Hippocampal formation (tissue), 2 donors: ENCODE results near the gene FNDC3A.
"Not testable (repeated sequence)": the region's sequence is repeated elsewhere in the genome, so short reads cannot be mapped to it uniquely, and the experiment has no call there.

Source experiments
- DNase-seq, 2 donors: peaks; one replicate each; lab custom pipeline; 2025; lab: John Stamatoyannopoulos, UW

The FNDC3A gene

GRCh38 chr13:48975101-48975855 lies 434 bp upstream of the FNDC3A start:
- peak in 1 of 2 donors; percentile 30 for DNase-seq

GRCh38 chr13:48976576-48977285 lies 1.0 kb downstream of the FNDC3A start:
- peak in 1 of 2 donors; percentile 46 for DNase-seq

- DNase-seq = no peak
Measured at GRCh38 chr13:48977286-48977625, 1.5 kb downstream of the FNDC3A start.

- no peak for DNase-seq
Measured at GRCh38 chr13:48977973-48978372, 2.3 kb downstream of the FNDC3A start.

GRCh38 chr13:48978942-48979601 lies 3.4 kb downstream of the FNDC3A start:
- no peak for DNase-seq

DNA sequence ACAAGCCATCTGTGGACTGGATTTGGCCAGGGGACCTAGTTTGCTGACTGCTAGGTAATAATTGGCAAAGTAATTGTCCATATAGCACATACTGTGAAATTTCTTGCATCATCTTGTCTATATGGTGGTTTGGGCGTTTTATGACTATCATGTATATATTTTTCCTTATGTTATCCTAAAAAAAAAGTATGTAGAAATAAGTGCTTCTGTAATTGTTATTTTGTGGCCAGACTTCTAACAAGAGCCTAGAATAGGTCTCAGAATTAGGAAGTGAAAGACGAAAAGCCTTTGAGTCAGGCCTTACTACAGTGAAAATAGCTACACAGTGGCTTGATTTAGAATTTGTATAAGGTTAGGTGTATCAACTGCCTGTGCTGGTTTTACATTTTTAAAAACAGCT lies 4.2 kb downstream of the FNDC3A start:
- DNase-seq = no peak

DNA sequence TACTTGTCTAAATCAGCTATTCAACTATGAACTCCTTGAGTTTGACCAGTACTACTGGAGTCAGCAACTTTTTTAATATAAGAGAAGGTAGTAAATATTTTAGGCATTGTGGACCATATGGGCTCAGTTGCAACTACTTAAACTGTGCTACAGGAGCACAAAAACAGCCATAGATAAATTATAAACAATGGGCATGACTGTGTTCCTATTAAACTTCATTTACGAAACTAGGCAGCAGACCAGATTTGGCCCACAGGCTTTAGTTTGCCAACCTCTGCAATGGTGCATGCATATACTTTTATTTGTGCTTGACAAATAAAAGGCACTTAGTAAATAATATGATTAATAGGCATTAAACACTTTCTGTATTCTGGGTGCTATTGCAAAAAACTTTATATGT lies 7.6 kb downstream of the FNDC3A start:
- DNase-seq = no peak

GRCh38 chr13:48985756-48986155 lies 10.0 kb downstream of the FNDC3A start:
- no peak for DNase-seq

DNA sequence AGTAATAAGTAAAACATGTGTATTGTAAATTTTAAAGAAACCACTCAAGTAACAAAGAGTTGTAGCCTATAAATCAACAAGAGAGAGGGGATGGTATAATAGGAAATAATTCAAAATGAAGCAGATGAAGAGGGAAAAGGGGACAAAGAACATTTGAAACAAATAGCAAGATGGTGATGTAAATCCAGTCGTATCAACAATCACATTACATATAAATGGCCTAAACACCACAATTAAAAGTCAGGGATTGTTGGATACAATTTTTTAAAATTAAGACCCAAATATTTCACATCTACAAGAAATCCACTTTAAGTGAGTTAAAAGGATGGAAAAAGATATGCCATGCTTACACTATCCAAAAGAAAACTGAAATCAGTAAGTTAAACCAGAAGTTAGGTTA lies 15.2 kb downstream of the FNDC3A start:
- no peak for DNase-seq

- DNase-seq = no peak
Measured at GRCh38 chr13:48993150-48993549, 17.4 kb downstream of the FNDC3A start.

- no peak for DNase-seq
Measured at GRCh38 chr13:48994706-48995105, 19.0 kb downstream of the FNDC3A start.

DNA sequence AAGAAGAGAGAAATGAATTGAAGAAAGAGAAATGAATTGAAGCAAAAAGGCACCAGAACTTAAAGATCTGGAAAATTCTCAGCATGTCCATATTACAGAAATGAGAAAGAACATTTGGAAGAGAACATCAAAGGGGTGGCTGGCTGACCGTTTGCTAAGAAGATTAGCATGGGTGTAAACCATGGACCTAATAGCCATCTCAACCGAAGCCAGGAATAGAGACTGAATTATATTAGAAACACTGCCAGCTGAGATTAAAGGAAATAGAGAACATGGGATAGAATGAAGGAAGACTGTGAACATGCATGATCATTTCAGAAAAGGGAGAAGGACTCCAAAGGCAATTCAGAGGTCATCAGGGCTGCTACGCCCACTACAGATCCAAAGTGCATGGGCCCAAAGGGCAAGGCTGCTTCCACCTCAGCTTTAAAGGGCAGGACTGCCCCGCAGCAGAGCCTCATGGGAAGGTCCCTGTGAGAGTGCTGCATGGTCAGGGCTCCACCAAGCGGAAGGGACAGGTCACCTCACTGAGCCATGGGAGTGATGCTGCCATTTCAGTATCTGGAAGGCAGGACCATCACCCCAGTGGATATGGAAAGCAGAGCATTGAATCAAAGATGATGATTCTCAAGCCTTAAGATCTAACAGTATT lies 23.1 kb downstream of the FNDC3A start:
- no peak for DNase-seq

DNA sequence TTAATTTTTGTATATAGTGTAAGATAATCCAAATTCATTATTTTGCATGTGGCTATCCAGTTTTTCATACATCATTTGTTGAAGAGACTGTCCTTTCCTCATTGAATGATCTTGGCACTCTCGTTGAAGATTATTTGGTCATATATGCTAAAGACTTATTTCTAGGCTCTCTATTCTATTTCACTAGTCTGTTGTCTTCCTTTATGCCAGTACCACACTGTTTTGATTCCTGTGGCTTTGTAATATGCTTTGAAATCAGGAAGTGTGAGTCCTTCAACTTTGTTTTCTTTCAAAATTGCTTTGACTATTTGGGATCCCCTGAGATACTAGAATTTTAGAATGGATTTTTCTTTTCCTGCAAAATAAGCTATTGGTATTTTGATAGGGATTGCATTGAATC lies 24.5 kb downstream of the FNDC3A start:
- no peak for DNase-seq

GRCh38 chr13:49018986-49019635 lies 43.4 kb downstream of the FNDC3A start:
- not testable (repeated sequence) for DNase-seq

GRCh38 chr13:49020328-49020727 lies 44.6 kb downstream of the FNDC3A start:
- DNase-seq = no peak

DNA sequence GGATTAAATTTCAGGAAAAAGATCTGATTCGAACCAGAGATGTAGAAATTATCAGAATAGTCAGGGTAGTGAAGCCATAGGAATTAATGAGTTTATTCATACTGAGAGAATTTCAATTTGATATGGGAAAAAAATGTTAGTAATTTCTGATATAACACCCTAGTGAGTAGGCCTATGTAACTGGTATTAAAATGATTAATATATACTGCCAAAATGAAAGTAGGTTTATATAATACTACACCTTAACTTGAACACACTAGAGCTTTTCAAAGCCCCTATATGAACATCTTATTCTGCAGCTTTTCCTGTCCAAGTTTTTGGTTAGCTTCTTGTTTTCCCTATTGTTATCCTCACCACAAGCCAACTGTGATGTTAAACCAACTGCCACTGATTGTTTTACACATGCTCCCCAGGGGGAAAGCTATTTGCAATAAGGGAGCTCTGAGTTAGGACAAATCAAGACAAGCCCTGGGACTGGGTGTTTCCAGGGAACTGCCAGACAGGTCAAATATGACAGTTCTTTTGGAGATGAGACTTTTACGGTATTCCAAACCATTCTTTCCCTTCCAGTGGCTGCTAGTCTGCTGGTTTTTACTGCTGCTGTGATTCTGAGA lies 45.3 kb downstream of the FNDC3A start:
- DNase-seq = no peak

DNA sequence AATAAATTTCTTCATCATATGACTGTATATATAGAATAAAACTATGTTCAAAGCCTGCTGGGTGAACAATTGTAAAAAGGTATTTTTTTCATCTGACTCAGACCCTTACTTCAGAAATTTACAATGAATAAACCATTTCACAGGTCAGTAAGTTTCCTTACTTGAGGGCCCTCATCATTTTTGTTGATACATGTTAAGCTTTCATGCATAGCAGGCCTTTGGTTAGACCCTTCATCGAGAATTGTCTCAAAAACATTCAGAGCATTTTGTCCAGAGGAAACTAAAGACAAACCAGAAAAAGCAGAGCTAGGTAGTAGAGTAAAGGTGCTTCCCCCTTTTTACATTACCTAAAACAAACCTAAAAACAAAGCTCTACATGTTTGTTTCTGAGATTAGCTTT lies 46.2 kb downstream of the FNDC3A start:
- DNase-seq = no peak

- no peak for DNase-seq
Measured at GRCh38 chr13:49022472-49023144, 46.9 kb downstream of the FNDC3A start.

DNA sequence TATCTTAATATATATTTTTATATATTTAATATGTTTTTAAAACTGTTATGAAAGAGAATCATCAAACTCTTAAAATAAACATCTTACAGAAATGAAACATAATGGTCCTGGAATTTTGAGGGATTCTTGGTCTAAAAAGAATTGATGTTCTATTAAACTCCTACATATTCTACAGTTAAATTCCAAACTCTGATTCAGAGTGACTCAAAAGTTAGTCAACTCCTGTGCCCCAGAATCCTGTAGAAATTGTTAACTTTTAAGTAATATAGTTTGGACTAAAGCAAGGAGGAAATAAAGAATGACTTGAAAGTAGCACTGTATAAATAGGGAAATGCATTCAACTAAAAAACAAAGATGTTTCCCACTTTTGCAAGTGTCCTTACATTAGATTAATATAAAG lies 47.7 kb downstream of the FNDC3A start:
- DNase-seq = no peak

GRCh38 chr13:49026851-49027250 lies 51.1 kb downstream of the FNDC3A start:
- DNase-seq = no peak

DNA sequence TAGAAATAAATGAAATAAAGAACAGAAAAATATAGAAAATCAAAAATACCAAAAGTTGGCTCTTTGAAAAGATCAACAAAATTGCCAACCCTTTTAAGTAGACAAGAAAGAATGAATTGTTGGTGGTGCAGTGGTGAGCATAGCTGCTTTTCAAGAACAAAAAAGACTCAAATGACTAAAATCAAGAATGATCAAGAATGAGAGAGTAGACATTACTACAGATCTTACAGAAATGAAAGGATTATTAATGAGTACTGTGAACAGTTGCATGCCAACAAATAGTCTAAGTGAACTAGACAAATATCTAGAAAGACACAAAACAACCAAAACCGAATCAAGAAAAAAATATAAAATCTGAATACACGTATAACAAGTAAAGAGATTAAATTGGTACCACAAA lies 53.9 kb downstream of the FNDC3A start:
- no peak for DNase-seq
